ENCODE results near the gene CDC73.

GRCh38 chr1:193189442-193190095 is 67.7 kb downstream of the CDC73 start:
- TF ChIP-seq CHD4 (IDR thresholded peaks at IDR 0.05; ENCODE audit: insufficient read depth, insufficient replicate concordance, low read depth, low read length, poor library complexity, severe bottlenecking), result no peak
- TF ChIP-seq DPF2 (IDR thresholded peaks at IDR 0.05), result no peak
- no peak for TF ChIP-seq HDAC2 (IDR thresholded peaks at IDR 0.05)
- no peak for TF ChIP-seq EZH2 (IDR thresholded peaks at IDR 0.05; ENCODE audit: borderline replicate concordance, low read depth, low read length)
- TF ChIP-seq MAZ (CRISPR knock-in tag; conservative IDR thresholded peaks at IDR 0.05 in 1 of 2, IDR thresholded peaks at IDR 0.05 in 1 of 2), result no peak
- no peak for TF ChIP-seq RAD51 (IDR thresholded peaks at IDR 0.05; ENCODE audit: borderline replicate concordance, low read depth)
- no peak for TF ChIP-seq TEAD4 (IDR thresholded peaks at IDR 0.05; ENCODE audit: low read length)
- no peak for TF ChIP-seq TEAD4 (CRISPR knock-in tag; IDR thresholded peaks at IDR 0.05; ENCODE audit: borderline replicate concordance)
- TF ChIP-seq, protein P1, sequence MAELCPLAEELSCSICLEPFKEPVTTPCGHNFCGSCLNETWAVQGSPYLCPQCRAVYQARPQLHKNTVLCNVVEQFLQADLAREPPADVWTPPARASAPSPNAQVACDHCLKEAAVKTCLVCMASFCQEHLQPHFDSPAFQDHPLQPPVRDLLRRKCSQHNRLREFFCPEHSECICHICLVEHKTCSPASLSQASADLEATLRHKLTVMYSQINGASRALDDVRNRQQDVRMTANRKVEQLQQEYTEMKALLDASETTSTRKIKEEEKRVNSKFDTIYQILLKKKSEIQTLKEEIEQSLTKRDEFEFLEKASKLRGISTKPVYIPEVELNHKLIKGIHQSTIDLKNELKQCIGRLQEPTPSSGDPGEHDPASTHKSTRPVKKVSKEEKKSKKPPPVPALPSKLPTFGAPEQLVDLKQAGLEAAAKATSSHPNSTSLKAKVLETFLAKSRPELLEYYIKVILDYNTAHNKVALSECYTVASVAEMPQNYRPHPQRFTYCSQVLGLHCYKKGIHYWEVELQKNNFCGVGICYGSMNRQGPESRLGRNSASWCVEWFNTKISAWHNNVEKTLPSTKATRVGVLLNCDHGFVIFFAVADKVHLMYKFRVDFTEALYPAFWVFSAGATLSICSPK (IDR thresholded peaks at IDR 0.05; ENCODE audit: borderline replicate concordance), result no peak
